Progenitor cell of endocrine pancreas (in vitro differentiated cells): ENCODE measurements around the gene ALLC. TPM values are rescaled to one million over a fixed set of nuclear protein-coding genes. Genes with fewer than 3 reads are reported as not detected.

Experiments used
- DNase-seq: peaks from one replicate; pipeline ENCODE4 v3.0.0; 2021; ENCODE audit warnings: low spot score; ENCODE audit not compliant: unreplicated experiment
- H3K27ac Mint-ChIP-seq: 2 replicates; pipeline ENCODE4 v1.8.0; 2021; ENCODE audit warnings: mild to moderate bottlenecking, moderate library complexity, mixed read lengths
- H3K27me3 Mint-ChIP-seq: 2 replicates; pipeline ENCODE4 v1.8.0; 2021; ENCODE audit warnings: mixed read lengths
- H3K36me3 Mint-ChIP-seq: 2 replicates; pipeline ENCODE4 v1.8.0; 2022; ENCODE audit warnings: mixed read lengths; ENCODE audit not compliant: insufficient read depth
- H3K4me1 Mint-ChIP-seq: 2 replicates; pipeline ENCODE4 v1.8.0; 2021; ENCODE audit warnings: low read depth, mixed read lengths
- H3K4me3 Mint-ChIP-seq: 2 replicates; pipeline ENCODE4 v1.8.0; 2021; ENCODE audit warnings: low read depth, mild to moderate bottlenecking, moderate library complexity, mixed read lengths
- H3K9me3 Mint-ChIP-seq: 2 replicates; pipeline ENCODE4 v1.8.0; 2021; ENCODE audit warnings: low read depth, mixed read lengths
- CTCF ChIP-seq: fragments of 200-600 bp; sonication (generic); IDR thresholded peaks from one replicate; pipeline ENCODE4 v1.5.0; 2021; ENCODE audit warnings: antibody characterized with exemption, mild to moderate bottlenecking; ENCODE audit not compliant: unreplicated experiment
- total RNA-seq: library from RNA; stranded (reverse); gene quantifications from 2 replicates; pipeline ENCODE4 v1.2.1, GENCODE V29; 2021

Gene ALLC
- total RNA-seq, 1 donor from 2014 or later: not detected

GRCh38 chr2:3689998-3690748 is 32.2 kb downstream of the ALLC start:
- no peak for DNase-seq
- Mint-ChIP-seq H3K4me1 (no peaks in the 10 kb centered on the region), H3K4me3 (no peak overlapping the region), H3K27ac (no peak overlapping the region), H3K9me3 (peaks cover 6% of the 10 kb centered on the region), H3K36me3 (no peaks in the 10 kb centered on the region), H3K27me3 (peaks cover 11% of the 10 kb centered on the region)
- no peak for TF ChIP-seq CTCF

GRCh38 chr2:3692375-3692774 is 34.4 kb downstream of the ALLC start:
- Mint-ChIP-seq H3K36me3 (no peaks in the 10 kb centered on the region), H3K27ac (no peak overlapping the region), H3K4me3 (no peak overlapping the region), H3K9me3 (peaks cover 5% of the 10 kb centered on the region), H3K4me1 (no peaks in the 10 kb centered on the region), H3K27me3 (peaks cover 12% of the 10 kb centered on the region)
- TF ChIP-seq CTCF: peak; percentile 63
- no peak for DNase-seq

GRCh38 chr2:3696545-3696944 is 38.5 kb downstream of the ALLC start:
- no peak for DNase-seq
- no peak overlapping the region for H3K27ac Mint-ChIP-seq
- peaks cover 3% of the 10 kb centered on the region for H3K9me3 Mint-ChIP-seq
- peaks cover 32% of the 10 kb centered on the region for H3K27me3 Mint-ChIP-seq
- no peaks in the 10 kb centered on the region for H3K36me3 Mint-ChIP-seq
- no peak overlapping the region for H3K4me3 Mint-ChIP-seq
- no peak for TF ChIP-seq CTCF
- H3K4me1 Mint-ChIP-seq: no peaks in the 10 kb centered on the region

- Mint-ChIP-seq H3K9me3 (peaks cover 6% of the 10 kb centered on the region), H3K27me3 (peaks cover 56% of the 10 kb centered on the region), H3K4me1 (no peaks in the 10 kb centered on the region), H3K4me3 (no peak overlapping the region), H3K36me3 (no peaks in the 10 kb centered on the region), H3K27ac (no peak overlapping the region)
- TF ChIP-seq CTCF: no peak
- no peak for DNase-seq
Observed at GRCh38 chr2:3701071-3701470, 43.1 kb downstream of the ALLC start.

- Mint-ChIP-seq H3K27me3 (peaks cover 60% of the 10 kb centered on the region), H3K36me3 (no peaks in the 10 kb centered on the region), H3K27ac (no peak within 1 kb of the TSS), H3K4me3 (peak within 1 kb of the TSS; percentile 56), H3K4me1 (no peaks in the 10 kb centered on the region), H3K9me3 (peaks cover 6% of the 10 kb centered on the region)
- no peak for TF ChIP-seq CTCF
- DNase-seq: no peak
Observed at GRCh38 chr2:3703236-3703756, 45.3 kb downstream of the ALLC start, which contains the start of gene DCDC2C. DCDC2C (plus strand) TSS chr2:3703575; CDS start chr2:3703752, 177 bp downstream.
